Kidney (tissue), 14 donors: Measurements from ENCODE around the gene MFN1. TPM values are rescaled to one million over a fixed set of nuclear protein-coding genes. Genes with fewer than 3 reads are reported as not detected.

Source experiments
- DNase-seq, 5 donors: peaks; one replicate each; pipeline ENCODE4 v3.0.0-alpha.2; 2013 to 2020
- FAIRE-seq: peaks from 2 replicates; lab custom pipeline; 2012; peaks lifted over from hg19 to GRCh38; lab: Jason Lieb, UNC
- H3K27ac ChIP-seq, 2 donors: one replicate each; pipeline ENCODE4 v1.7.0; 2013; ENCODE audit warnings: low read depth in 2 of 2, low read length in 2 of 2, inconsistent platforms in 1 of 2
- H3K27me3 ChIP-seq: one replicate; pipeline ENCODE4 v1.7.1; 2013; ENCODE audit warnings: low read length, inconsistent platforms; ENCODE audit not compliant: control insufficient read depth, insufficient read depth
- H3K36me3 ChIP-seq, 3 donors: one replicate each; pipeline versions ENCODE4 v1.7.0 to v1.7.1; 2013; ENCODE audit warnings: low read length in 3 of 3, control low read depth in 1 of 3, inconsistent platforms in 1 of 3; ENCODE audit not compliant: insufficient read depth in 3 of 3, control insufficient read depth in 2 of 3
- H3K4me1 ChIP-seq, 3 donors: one replicate each; pipeline versions ENCODE4 v1.7.0 to v1.7.1; 2013; ENCODE audit warnings: low read length in 3 of 3, inconsistent platforms in 1 of 3, low read depth in 1 of 3; ENCODE audit not compliant: control insufficient read depth in 2 of 3, insufficient read depth in 2 of 3
- H3K4me3 ChIP-seq, 3 donors: one replicate each; pipeline versions ENCODE4 v1.7.0 to v1.8.1; 2013; ENCODE audit warnings: low read length in 3 of 3, control low read depth in 1 of 3, inconsistent platforms in 1 of 3
- H3K9ac ChIP-seq, 3 donors: one replicate each; pipeline versions ENCODE4 v1.7.0 to v1.7.1; 2013; ENCODE audit warnings: low read length in 3 of 3, control low read depth in 1 of 3, inconsistent platforms in 1 of 3
- H3K9me3 ChIP-seq, 3 donors: one replicate each; pipeline versions ENCODE4 v1.7.0 to v1.7.1; 2013; ENCODE audit warnings: low read length in 3 of 3, control low read depth in 1 of 3, inconsistent platforms in 1 of 3; ENCODE audit not compliant: control insufficient read depth in 2 of 3, insufficient read depth in 1 of 3
- CTCF ChIP-seq: IDR thresholded peaks from 3 replicates; pipeline ENCODE4 v1.5.1; 2012; ENCODE audit warnings: mild to moderate bottlenecking, moderate library complexity, borderline replicate concordance; ENCODE audit not compliant: insufficient read depth; ENCODE audit errors: extremely low read depth
- intact Hi-C: fragments of 100-400 bp; cut with DNase I; formaldehyde crosslinking; loops from one replicate; pipeline ENCODE4 v1.11.1; 2022
- polyA plus RNA-seq: library from polyadenylated mRNA; stranded (reverse); fragments of 350-450 nt; fragmentation: Illumina TruSeq; extraction: RNeasy Lipid Tissue Mini Kit (QIAGEN cat#74804); gene quantifications from one replicate; pipeline ENCODE4 v1.2.3, GENCODE V29; 2014; ENCODE audit warnings: low read depth, low replicate concordance; ENCODE audit not compliant: insufficient read depth
- total RNA-seq: library from RNA; stranded (reverse); fragmentation: NEBNext Ultra II Directional; extraction: Animal tissue kit (Norgen Biotek cat#: 25700); gene quantifications from one replicate; pipeline ENCODE4 v1.2.1, GENCODE V29; 2021
- donor health status: control.
- donor health status: control.
- donor health status: control.
- donor health status: control.
- donor health status: control.
- donor health status: DM: yes; HTN: yes; CAD: no.
- donor health status: Normal renal cell carcinoma (clear cell type).

Gene MFN1
- total and polyA plus RNA-seq, 2 donors from 2014 or later: 16.6 to 50.2 TPM

- no peak overlapping the region for H3K27ac ChIP-seq
- no peak overlapping the region for H3K4me3 ChIP-seq
- DNase-seq (no peak), FAIRE-seq (no peak)
- no peaks in the 10 kb centered on the region for H3K4me1 ChIP-seq
- intact Hi-C loops: no loop called here
- H3K27me3 ChIP-seq: no peaks in the 10 kb centered on the region
- H3K36me3 ChIP-seq: no peaks in the 10 kb centered on the region
- H3K9me3 ChIP-seq: no peaks in the 10 kb centered on the region
- TF ChIP-seq CTCF: no peak
- no peak overlapping the region for H3K9ac ChIP-seq
Measured at GRCh38 chr3:179432021-179432420, 84.5 kb downstream of the MFN1 start.

- no peak for FAIRE-seq
- H3K9ac ChIP-seq: no peak overlapping the region
- TF ChIP-seq CTCF: no peak
Measured at GRCh38 chr3:179432451-179432850, 84.9 kb downstream of the MFN1 start.

GRCh38 chr3:179436517-179436916, 89.0 kb downstream of the MFN1 start:
- FAIRE-seq (no peak), DNase-seq (no peak)
- Histone ChIP-seq H3K4me1 (no peaks in the 10 kb centered on the region), H3K27me3 (no peaks in the 10 kb centered on the region), H3K27ac (no peak overlapping the region), H3K36me3 (no peaks in the 10 kb centered on the region), H3K9me3 (no peaks in the 10 kb centered on the region), H3K9ac (no peak overlapping the region), H3K4me3 (no peak overlapping the region)
- intact Hi-C loops: no loop called here
- TF ChIP-seq CTCF: no peak

More at GRCh38 chr3:179432451-179432850, 84.9 kb downstream of the MFN1 start:
- Histone ChIP-seq H3K4me1 (no peaks in the 10 kb centered on the region), H3K27me3 (no peaks in the 10 kb centered on the region), H3K4me3 (no peak overlapping the region), H3K9me3 (no peaks in the 10 kb centered on the region), H3K27ac (no peak overlapping the region), H3K36me3 (no peaks in the 10 kb centered on the region)
- intact Hi-C loops: no loop called here
- no peak for DNase-seq

GRCh38 chr3:179438841-179439240, 91.3 kb downstream of the MFN1 start:
- intact Hi-C loops: no loop called here
- Histone ChIP-seq H3K27ac (no peak overlapping the region), H3K4me1 (no peaks in the 10 kb centered on the region), H3K36me3 (no peaks in the 10 kb centered on the region), H3K9ac (no peak overlapping the region), H3K27me3 (no peaks in the 10 kb centered on the region), H3K9me3 (no peaks in the 10 kb centered on the region), H3K4me3 (no peak overlapping the region)
- TF ChIP-seq CTCF: no peak
- FAIRE-seq (no peak), DNase-seq (peak in 1 of 5 donors; percentile 20)
